HK-2 (cell line): ENCODE results near the gene KCNQ5.
A peak's percentile ranks its signal among the peaks of the same experiment; 100 is the strongest.

ENCODE experiments used
- DNase-seq: peaks from one replicate; pipeline ENCODE4 v3.0.0-alpha.2; 2018; ENCODE audit not compliant: unreplicated experiment

KCNQ5 gene

GRCh38 chr6:72905705-72906478 is 284.0 kb downstream of the KCNQ5 start:
- DNase-seq, result peak; percentile 16

DNA sequence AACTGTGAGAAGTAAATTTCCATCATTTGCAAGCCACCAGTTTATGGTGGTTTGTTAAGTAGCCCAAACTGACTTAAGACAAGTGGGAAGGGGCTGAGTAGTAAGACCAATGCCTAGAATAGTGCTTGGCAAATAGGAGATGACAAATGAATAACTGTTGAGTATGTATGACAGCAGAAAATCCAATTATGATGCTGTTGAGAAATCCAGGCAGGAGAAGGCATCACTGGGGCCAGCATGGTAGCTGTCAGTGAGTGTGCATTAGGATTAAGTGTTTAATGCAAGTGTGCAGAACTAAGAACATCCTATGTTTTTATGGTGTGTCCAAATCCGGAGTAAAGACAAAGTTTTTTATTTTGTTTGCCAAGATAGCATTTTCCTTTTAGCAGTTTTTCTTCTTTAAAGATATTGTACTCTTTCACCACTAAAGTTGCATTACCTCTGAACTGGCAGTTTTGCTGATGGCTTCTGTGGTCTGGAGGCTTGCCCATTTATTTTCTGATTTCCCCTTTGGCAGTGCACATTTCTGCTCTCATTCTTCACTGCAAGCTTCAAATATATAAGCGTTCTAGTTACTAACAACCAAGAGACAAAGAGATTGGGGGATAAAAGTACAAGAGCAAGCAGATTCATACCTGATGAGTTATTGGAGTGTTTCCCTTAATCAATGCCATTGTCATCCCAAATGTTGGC is 289.7 kb downstream of the KCNQ5 start:
- DNase-seq, result no peak

GRCh38 chr6:72913797-72914196 is 291.9 kb downstream of the KCNQ5 start:
- DNase-seq, result no peak

DNA sequence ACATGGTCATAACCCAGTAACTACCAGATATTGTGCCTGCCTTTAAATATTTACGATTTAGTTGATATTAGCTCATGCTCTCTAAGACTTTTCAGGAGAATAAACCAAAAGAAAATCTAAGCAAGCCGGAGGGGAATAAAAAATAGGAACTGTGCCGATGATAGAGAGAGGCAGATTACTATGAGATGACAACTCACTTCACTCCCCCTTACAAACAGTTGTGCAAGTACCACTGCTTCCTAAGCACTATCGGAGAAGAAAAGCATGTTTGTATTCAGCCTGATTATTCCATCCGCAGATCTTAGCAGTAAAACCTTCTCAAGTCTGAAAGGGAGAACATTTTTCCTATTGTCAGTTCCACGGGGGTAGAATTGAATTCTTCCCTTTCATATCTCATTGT is 294.4 kb downstream of the KCNQ5 start:
- no peak for DNase-seq

GRCh38 chr6:72916906-72917305 is 295.0 kb downstream of the KCNQ5 start:
- DNase-seq, result no peak

DNA sequence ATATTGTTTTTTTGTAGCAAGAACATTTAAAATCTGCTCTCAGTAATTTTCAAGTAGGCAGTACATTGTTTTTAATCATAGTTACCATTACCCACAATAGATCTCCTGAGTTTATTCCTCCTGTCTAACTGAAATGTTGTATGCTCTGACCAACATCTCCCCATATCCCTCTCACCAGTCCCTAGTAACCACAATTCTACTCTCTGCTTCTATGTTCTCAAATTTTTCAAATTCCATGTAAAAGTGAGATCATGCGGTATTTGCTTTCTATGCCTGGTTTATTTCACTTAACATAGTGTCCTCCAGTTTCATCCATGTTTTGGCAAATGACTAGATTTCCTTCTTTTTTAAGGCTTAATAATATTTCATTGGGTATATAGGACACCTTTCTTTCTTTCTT is 300.5 kb downstream of the KCNQ5 start:
- no peak for DNase-seq

GRCh38 chr6:72925136-72925535 is 303.3 kb downstream of the KCNQ5 start:
- no peak for DNase-seq

GRCh38 chr6:72930556-72931132 is 308.8 kb downstream of the KCNQ5 start:
- no peak for DNase-seq

DNA sequence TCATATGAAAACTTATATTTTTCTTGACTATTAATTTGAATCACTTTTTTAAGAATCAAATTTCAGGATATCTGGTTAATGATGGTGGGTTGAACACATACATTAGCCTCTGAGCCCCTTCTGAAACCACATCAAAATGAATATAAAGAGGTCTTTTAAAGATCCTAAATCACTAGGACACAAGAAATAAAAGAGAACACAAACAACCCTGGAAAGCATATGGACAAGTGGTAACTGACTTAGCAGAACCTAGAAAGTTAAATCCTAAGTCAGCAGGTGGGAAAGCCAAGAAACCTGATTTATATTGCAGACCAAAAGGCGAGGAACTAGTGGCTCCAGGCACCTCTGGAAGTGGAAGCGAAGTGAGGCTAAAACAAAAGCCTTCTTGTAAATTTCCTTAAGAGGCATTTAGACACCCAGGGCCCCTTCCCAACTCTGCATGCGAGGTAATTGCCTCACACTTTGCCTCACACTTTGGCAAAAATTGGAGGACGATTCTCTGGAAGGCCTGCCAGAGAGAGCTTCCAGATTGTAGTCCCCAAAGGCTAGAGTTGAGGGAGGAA is 309.5 kb downstream of the KCNQ5 start:
- no peak for DNase-seq

DNA sequence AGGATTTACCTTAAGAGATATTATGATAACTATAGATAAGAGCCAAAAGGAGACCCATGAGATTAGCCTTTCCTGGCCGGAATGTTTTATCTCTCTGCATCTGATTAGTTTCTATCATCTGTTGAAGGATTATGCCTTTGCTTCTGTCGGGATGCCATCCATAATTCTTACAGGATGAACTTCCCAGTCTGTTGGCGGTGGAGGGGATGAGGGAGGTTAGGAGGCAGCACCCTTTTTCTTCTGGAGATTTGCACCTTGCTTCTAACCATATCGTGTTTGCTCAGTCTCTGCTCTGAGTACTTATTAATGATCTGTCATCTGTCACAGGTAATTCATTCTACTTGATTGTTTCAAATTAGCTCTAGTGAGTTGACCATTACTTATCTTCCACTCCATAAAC is 311.4 kb downstream of the KCNQ5 start:
- DNase-seq, result no peak

DNA sequence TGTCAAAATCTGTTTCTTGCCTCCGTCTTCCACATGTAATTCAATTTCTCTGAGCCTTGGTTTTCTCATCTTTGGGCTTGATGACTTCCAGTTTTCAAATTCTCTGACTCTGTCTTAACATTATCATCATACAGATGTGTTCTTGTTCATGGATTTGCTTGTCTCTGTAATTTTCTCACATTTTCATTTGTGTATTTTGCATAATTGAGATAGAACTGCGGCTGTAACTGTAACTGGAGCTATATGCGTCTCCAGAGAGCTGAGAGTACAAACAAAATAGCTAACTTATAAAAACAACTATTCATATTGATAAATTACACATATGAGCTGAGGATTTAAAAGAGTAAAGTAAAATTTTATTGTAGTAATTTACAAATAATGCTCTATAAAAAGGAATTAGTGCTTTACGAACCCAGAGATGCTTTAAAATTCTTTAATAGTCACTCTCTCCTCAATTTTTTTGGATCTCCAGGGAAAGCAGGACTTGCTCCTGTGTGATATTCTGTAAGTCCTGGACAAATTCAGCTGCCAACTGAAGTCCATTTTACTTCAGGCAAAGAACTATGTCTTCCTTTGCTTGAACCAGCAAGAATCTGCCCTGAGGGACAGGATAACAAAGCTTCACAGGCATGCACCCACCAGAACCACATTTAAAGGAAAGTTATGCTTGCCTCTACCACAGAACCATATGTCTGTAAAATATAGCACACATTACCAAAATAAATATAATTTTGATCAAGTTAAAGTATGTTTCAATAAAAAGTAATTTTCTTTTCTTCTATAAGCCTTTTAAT is 315.1 kb downstream of the KCNQ5 start:
- no peak for DNase-seq

DNA sequence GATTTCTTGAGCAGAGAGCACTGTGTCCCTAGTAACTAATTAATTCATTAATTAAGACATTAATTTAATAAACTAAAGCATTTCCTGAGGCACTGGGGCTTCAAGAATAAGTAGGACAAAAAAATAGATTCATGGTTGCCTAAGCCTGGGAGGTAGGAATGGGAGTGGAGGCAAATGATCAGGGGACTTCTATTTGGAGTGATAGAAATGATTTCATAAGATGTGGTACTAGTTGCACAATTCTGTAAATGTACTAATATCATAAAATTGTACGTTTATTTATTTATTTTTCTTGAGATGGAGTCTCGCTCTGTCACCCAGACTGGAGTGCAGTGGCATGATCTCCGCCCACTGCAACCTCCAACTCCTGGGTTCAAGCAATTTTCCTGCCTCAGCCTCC is 316.2 kb downstream of the KCNQ5 start:
- DNase-seq, result no peak

DNA sequence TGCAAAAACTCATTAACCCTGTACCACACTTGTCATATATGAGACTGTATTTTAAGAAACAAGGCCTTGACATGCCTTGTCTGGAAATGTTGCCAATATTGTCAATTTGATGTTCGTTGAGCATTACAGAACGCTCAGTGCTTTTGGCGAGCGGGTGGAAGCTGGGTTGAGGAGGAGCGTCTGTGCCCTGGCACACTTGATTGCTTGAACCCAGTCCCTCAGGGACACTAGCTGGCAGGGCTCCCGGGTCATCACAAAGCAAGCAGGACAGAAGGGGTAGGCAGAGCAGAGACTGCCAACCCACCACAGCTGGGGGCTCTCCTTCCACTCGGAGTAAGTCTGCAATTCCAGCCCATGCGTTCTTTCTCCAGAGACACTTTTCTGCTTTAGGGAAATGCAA is 317.1 kb downstream of the KCNQ5 start:
- DNase-seq, result no peak

DNA sequence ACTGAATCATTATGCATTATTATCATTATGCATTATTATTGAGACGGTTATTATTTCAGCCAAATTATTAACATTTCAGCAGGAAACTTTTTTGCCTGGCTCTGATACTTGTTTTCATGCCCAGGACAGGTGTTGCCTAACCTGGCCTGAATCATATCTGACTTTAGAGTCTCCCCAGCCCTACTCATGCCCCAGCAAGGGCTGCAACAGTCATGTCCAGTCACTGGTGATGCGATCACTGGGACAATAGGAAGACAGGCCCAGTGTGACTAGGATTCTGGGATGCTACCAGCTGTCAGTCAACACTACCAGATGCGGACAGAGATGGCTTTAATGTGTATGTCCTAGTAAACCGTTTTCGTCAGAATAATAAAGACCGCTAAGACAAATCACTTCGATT is 318.4 kb downstream of the KCNQ5 start:
- DNase-seq, result no peak

GRCh38 chr6:72941263-72941662 is 319.4 kb downstream of the KCNQ5 start:
- DNase-seq, result no peak

GRCh38 chr6:72941751-72942150 is 319.9 kb downstream of the KCNQ5 start:
- no peak for DNase-seq

GRCh38 chr6:72943699-72944098 is 321.8 kb downstream of the KCNQ5 start:
- no peak for DNase-seq

- DNase-seq, result no peak
These were observed 322.8 kb downstream of the KCNQ5 start for GRCh38 chr6:72944660-72945059.

- DNase-seq, result no peak
These were observed 324.9 kb downstream of the KCNQ5 start for GRCh38 chr6:72946774-72947173.

DNA sequence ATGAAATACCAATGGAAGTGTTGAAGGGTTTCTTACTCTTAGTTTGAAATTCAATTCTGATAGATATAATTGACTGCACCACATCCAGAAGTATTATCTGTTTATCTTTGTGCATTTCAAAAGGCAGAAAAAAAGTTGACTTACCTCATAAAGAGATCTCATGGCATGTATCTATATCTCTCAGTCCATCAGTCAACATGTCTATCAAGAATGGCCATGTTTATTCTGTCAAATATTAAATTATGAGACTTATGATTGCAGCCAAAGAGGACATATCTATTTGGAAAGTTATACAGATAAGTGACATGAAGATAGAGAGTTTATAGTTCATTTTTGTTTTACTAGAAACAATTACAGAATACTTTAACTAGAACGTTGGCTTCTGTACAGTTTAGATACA is 325.7 kb downstream of the KCNQ5 start:
- DNase-seq, result no peak

- DNase-seq, result no peak
These were observed 326.3 kb downstream of the KCNQ5 start for GRCh38 chr6:72948153-72948552.
